Retina (tissue), 1 donor: ENCODE results near the gene NSUN5.
"Not testable (repeated sequence)": the region's sequence is repeated elsewhere in the genome, so short reads cannot be mapped to it uniquely, and the experiment has no call there.

Source experiments
- DNase-seq: peaks from one replicate; pipeline ENCODE4 v3.0.0-alpha.2; 2016

Gene NSUN5

DNA sequence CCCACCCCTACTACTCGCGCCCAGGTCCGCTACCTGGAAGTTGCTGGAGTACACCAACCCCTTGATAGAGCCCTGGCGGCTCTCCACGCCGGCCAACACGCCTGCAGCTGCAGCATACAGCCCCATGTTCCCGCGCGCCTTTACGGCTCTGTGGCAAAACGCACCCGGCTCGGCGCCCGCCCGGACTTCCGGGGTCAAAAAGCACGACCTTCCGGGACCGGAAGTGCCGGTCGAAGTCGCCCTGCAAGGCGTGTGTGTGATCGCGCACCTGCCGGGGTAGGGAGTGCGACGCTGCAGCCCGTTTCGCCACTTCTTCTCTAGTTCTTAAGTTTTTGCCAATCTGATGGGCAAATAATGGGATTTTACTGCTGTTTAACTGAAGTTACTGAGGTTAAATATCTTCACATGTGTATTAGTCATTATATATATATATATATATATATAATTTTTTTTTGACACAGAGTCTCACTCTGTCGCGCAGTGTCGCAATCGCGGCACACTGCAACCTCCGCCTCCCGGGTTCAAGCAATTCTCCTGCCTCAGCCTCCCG, at the start of gene NSUN5:
Gene NSUN5 (minus strand): TSS at position 162 of the 550 bp plus-strand sequence. CDS start 36 bp downstream, at position 126.
- peak; percentile 84 for DNase-seq

DNA sequence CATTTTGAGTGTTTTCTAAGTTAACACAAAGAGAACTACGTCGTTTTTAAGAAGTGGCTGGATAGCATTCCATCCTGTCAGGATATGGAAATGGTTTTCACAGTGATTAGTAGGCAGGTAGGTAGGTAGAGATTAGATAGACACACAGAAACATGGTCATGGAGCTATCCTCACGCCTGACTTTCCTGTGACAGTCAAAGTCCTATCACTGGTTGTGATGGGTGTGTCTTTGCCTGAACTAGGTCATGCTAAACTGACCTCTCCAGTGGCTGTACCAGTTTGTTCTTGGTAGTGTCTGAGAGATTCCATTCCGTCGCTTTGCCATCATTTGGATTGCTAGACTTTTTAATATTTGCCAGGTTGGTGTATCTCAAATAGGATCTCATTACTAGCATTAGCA, 47.5 kb upstream of the NSUN5 start:
- no peak for DNase-seq

DNA sequence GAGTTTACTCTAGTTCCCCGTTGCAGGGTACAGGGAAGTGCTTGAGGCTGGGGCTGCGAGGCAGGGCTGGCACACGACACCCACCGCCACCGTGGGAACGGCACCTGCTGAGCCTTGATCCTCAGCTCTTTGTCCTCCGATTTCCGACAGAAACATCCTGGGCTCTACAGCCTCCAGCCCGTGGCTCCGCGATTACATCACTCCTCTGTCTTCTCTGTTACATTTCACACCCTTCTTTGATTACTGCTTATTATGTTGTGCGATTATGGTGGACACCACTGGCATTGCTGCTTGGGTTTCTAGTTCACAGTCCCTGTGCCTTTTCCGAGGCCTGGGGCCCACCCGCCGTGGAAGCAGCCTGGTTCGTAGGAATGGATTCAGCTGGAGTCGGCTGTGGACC, 46.2 kb upstream of the NSUN5 start:
- DNase-seq: no peak

DNA sequence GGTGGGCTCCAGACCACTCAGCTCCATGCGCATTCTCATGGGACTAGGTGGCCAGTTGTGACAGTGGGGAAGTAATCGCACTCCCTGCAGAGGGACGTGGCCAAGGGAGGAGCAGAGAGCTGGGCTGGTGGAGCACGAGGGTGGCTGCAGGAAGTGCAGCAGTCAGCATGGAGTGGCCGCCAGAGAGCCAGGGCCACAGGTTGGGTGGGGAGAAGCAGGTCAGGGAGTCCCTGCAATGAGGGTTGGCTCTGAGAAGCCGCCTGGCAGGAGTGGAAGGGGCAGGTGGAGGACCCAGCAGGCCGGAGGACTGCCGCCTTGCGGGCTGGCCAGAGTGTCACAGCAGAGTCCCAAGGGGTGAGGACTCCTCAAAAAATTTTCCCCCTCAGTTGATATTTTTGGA, 45.6 kb upstream of the NSUN5 start:
- DNase-seq: no peak

DNA sequence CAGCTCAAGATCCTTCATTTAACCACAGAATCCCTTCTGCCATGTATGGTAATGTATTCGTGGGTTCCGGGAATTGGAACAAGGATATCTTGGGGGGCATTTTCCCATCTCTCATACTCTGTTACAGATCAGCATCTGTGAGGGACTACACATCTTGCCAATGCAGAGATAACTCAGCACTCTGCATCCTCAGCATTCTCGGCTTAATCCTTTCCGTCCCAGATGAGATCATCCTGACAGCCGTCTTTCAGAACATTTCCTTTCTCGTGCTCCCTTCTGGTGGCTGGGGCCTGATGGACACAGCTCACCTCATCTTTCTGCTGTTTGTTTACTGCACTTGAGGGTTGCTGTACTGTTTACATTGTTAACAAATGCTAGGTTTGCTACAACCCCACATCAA, 44.6 kb upstream of the NSUN5 start:
- DNase-seq: no peak

DNA sequence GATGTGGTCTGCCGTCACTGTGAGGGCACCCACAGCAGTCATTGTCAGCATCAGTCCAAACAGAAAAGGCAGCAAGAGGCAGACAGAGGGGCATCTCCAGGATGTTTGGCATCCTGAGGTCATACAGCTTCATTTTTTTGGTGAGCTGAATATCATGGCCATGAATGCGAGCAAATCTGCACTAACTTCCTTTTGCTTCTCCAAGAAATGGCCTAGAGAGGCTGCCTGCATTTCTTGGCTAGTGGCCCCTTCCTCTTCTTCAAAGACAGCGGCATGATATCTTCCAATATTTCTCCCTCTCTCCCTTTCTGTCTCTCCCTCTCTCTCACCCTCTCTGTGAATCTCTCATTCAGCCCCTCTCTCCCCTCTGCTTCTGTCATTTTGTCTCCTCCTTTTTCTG, 44.2 kb upstream of the NSUN5 start:
- no peak for DNase-seq

DNA sequence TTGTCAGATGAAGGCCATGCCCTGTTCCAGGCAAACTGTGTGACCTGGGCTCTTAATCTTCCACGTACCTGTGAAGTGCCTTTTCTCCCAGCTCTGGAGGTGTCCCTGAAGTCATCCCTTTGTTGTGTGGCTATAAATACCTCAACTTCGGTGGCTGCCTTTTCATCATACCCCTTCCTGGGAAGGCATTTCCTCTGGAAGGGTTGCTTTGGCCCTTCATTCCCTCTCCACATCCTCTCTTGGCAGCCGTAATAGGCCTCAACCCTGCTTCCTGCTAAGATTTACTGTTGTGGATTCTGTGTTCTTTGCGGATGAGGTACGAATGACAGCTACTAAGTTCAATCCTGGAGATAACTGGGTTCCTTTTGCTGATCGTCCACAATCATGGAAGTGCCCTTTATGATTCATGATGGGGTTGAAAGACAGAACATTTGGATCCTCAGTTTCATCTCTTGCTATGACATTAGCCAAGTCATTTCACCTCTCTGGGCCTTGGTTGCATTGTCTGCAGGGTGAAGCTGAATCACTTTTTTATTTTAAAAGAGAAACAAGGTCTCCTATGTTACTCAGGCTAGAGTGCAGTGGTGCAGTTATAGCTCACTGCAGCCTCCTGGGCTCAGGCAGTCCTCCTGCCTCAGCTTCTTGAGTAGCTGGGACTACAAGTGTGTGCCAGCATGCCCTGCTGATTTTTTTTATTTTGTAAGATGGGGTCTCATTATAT, 43.0 kb upstream of the NSUN5 start:
- DNase-seq: no peak

DNA sequence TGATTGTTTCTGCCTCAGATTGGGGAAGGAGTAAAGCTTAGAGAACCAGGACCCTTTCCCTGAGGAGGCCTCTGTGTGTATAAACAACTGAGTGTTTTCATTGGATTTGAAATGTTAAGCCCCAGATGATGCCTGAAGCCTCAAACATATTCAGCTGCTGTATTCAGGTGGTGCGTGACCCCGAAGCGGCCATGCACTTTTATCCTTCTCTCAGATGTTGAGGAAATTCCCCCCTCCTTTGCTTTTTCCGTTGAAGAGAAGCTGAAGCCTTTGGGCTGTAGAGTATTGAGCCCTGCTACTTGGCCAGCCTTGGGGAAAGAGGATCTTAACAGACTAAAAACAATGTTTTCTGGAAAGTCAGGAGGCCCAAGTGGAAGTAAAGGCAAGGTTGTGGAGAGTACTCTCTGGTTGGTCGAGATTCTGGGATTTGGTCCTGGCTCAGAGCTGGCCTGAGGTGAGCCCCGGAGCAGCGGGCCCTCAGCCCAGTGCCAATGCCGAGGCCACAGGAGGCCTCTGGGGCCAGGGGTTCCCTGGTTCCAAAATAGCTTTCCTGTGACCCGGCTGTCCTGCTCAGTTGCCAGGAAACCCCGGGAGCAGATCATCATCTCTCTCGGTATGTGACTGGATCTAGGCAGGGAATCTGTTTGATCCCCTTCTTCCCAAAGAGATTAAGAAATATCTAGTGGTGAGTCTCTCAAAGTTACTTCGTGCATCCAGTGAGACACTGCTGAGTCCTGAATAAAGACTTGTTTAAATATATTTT, 41.9 kb upstream of the NSUN5 start:
- no peak for DNase-seq

DNA sequence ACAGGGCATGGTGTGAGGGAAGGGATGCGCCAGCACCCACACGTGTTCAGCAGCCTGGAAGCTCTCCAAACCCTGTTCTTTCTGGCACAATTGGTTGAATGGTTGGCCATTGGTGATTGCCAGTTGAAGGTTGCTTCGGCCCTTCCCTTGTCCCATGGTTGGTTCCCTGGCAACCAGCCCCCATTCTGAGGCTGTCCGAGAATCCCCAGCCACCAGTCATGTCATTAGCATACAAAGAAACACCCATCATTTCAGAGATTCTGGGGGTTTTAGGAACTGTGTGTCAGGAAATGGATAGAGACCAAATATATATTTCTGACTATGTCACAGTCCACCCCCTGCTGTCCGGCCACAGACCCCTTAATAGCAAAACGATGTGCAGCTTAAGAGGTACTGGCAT, 41.1 kb upstream of the NSUN5 start:
- DNase-seq: no peak

DNA sequence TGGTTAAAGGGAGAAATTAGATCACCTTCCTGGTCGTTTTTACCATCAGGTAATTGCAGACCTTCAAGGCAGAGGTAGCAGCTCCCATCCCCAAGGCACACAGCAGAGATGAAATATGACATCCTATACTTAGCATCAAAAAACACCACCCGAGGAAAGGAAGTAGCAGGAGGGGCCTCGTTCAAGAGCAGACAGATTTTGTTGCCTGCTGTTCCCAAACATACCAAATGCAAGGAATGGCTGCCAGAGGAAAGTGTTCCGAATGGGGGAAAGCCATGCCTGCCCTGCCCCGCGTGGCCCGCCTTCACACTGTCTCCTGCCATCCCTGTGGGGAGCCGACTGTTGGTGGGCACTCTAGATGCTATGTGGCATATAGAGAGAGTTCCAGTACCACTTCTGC, 37.3 kb upstream of the NSUN5 start:
- DNase-seq: no peak

DNA sequence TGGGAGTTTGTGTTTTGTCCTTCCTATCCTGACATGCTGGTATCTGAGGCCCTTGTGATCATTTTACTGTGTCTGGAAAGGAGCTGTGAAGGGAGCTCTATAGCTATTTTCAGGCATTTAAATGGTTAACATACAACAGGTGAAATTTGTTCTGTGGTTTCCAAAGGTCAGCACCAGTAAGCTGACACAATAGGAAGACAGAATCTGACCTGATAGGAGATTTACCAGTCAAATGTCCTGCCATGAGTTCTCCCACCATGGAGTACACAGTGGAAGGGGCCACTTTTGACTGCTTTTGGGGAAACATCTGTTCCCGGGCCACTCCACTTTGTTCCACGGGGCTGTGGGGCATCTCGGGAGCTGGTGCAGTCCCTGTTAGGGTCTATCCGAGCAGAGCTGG, 36.9 kb upstream of the NSUN5 start:
- no peak for DNase-seq

DNA sequence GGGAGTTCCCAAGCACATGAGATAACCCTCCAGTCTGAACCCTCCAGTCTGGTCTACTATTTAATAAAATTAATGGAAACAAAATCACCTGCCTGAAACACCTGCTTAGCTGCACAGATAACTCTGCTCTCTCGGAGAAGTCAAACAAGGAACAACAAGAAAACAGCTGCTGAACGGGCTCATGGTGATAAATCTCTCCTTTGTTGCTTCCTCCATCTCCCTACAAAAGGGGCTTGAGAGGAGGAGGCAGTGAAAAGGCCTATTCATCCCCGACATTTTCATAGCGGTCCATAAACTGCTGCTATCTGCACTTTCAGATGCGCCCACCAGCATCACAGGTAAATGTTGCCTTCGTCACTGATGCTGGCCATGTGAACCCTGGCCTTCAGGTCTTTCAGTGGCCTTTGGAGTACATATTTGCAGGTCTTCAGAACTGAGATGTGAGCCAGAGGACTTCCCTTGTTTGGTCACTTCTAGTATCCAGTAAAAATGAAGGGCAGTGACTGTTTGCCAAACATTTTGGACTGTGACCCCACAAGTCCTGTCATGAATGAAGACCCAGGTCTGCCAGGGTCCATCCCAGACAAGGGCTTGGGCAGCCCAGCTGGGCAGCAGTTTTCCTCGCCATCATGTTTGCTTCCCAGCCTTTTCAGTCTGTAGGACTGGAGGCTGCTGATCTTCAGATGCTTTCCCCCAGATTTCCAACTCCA, 35.2 kb upstream of the NSUN5 start:
- DNase-seq: no peak

DNA sequence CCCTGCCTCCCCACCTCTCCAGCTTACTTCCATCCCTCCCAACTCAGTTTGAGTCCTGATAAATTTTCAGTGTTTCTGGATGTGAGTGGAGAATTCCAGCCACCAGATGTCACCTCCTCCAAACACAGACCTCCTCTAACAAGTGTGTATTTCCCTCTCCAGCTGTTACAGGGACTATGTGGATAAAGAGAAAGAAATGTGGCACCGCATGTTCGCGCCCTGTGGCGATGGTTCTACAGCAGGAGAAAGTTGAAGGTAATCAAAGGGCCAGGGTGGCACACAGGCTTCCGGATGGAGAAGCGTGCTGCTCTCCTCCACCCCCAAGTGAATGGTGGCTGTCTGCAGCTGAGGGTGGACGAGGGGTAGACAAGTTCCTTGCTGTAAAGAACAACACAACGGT, 34.0 kb upstream of the NSUN5 start:
- peak; percentile 52 for DNase-seq

DNA sequence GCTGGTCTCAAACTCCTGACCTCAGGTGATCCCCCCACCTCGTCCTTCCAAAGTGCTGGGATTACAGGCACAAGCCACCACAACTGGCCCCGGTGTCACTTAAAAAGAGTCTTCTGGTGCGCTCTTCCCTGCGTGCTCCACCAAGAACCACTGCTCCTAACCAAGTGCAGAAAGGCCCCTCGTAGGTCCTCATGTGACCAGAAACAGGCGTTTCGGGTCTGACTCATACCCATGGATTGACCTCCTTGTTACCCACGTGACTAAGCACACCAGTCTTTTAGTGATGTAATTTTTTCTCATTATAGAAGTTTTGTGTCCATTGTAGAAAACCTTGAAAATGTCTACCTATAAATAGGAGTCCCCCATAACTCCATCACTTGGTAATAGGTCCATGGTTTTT, 33.3 kb upstream of the NSUN5 start:
- DNase-seq: no peak

DNA sequence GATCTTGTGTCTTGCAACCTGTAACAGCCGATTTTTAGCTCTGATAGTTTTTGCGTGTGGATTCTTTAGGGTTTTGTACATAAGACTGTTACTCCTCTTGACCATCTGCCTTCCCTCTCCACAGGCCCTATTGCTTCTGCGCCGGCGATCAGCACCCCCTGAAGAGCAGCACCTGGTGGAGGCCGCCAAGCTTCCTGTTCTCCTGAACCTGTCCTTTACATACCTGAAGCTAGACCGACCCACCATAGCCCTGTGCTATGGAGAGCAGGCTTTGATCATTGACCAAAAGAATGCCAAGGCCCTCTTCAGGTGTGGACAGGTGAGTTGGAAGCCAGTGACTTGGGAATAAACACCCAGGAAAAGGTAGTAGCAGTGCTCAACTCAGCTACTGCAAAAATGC, 31.9 kb upstream of the NSUN5 start:
- DNase-seq: no peak

DNA sequence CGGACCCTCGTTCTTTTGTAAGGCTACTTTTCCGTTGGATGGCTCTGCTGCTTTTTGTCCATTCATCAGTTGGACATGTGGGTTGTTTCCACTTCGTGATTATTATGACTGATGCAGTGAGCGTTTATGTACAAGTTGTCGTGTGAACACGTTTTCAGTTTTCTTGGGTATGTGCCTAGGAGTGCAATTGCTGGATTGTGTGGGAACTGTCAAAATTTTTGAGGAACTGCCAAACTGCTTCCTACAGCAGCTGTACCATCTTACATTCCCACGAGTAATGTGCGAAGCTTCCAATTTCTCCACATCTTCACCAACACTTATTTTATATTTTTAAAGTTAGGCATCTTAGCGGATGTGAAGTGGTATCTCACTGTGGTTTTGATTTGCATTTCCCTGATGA, 29.7 kb upstream of the NSUN5 start:
- no peak for DNase-seq

DNA sequence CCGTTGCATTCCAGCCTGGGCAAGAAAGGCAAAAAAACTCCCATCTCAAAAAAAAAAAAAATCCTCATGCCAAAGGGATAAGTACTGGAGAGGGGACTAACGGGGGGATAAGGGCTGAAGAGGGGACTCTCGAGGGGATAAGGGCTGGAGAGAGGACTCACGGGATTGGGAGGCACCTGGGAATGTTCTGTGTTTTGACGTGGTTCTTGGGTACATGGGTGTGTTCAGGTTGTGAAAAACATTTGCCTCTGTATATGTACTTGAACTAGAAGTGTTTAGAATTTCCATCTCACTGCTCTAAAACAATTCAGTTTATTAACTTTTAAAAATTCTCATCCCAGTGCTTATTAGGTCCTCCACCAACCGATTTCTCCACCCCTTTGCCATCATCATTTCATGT, 23.8 kb upstream of the NSUN5 start:
- no peak for DNase-seq

DNA sequence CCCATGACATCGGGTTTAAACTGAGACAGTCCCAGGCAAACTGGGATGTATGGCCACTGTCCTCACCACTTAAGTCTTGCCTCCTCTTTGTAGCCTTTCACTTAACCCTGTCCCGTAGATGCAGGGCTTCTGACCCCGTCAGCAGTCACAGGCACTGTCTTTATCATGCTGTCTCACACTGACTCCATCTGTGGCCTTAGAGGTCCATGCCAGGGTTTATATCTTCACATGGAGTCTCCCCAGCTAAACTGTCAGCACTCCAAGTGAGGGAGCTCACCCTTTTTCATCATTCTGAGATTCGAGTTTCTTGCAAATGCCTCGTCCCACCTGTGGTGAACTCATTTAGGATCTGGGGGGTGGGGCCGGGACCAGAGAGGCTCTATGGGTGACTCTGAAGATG, 22.1 kb upstream of the NSUN5 start:
- no peak for DNase-seq

DNA sequence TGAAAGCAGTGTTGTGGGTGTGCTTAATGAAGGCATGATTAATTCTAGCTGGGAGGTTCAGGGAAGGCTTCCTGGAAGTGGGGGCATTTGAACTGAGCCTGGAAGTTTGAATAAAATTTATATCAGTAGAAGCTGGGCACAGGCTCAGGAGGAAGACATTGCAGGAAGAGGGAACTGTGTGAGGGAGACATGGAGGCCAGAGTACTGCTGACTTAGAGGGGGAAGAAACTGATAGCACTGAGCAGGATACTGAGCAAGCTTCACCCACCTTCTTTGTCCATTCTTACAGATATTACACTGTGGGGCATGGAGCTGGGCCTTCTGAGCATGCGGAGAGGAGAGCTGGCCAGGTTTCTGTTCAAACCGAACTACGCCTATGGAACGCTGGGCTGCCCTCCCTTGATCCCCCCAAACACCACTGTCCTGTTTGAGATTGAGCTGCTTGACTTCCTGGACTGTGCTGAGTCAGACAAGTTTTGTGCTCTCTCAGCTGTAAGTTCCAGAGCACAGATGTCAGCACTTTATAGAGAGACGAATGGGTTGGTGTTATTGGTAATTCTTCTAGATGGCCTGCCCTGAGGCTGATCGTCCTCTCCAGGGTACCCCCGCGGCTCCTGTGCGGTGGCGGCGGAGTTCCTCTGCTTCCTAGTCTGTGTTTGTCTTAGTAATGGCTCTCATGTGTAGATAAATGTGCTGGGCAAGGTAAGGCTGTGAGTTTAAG, 21.4 kb upstream of the NSUN5 start:
- DNase-seq: no peak

DNA sequence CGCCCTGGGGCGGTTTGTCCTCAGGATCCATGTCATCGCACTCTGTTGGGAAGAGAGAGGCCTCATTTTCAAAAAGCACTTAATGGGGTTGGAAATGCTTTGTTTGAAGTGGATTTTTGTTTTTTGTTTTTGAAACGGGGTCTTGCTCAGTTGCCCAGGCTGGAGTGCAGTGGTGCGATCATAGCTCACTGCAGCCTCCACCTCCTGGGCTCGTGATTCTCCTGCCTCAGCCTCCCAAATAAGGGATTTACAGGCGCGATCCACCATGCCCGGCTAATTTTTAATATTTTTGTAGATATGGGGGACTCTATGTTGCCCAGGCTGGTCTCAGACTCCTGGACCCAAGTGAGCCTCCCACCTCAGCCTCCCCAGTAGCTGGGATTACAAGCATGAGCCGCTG, 20.1 kb upstream of the NSUN5 start:
- DNase-seq: no peak

DNA sequence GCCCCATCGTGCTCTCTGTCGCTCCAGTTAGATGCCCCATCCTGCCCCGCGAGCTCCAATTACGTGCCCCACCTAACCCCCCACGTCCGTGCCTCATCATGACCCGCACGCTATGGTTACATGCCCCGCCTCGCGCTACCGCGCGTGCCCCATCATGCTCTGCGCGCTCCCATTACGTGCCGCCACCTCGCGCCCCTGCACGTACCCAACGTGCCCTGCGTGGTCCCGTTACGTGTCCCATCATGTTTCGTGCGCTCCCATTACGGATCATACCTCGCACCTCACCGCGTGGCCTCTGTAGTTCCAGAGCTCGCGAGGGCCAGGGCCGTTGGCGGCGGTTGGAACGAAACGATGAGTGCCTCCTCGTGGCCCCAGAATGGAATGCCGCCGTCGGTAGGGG, 19.3 kb upstream of the NSUN5 start, which contains the start of the genes FKBP6 and TRIM50:
Gene FKBP6 (plus strand): TSS at position 240 of the 400 bp plus-strand sequence. CDS start 268 bp downstream, outside the sequence.
Gene TRIM50 (minus strand): TSS at position 161 of the 400 bp plus-strand sequence. CDS start 3,295 bp downstream, outside the sequence.
- DNase-seq: not testable (repeated sequence)

DNA sequence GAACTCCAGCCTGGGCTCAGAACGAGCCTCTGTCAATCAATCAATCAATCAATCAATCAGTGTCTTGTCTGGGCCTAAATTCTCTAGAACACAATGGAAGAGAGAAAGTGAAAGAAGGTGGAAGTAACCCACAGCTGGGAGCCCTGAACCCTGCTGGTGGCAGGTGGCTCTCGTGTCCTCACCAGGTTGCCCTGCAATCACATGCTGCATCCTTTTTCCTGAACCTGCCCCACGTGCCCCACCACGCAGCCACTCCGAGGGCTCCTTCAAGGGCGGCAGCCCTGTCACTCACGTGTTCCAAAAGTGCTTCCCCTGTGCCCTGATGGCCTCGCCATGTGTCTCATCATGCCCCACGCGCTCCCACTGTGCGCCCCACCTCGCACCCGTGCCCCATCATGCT, 18.8 kb upstream of the NSUN5 start:
- not testable (repeated sequence) for DNase-seq

DNA sequence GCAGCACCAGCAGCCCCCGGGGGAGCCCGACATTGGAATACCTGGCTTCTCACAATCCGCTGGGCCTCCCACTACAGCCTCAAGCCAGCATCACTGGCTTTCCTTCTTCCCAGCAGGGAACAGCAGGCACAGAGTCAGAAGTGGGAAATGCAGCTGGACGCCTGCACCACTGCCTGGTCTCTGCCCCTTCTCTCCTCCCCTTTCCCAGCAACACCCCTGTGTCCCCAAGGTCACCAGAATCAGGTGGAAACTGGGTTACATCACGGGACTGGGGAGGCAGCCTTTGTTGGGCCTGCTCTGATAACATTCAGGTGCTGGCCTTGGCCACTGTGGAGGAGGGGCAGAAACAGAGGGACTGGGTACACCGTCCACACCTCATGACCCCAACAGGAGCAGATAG, 16.8 kb upstream of the NSUN5 start:
- DNase-seq: not testable (repeated sequence)
